Measurements from ENCODE around the gene SHC2.

GRCh38 chr19:406135-406781 lies 54.6 kb downstream of the SHC2 start:
- no peak for TF ChIP-seq POLR2A (IDR thresholded peaks at IDR 0.05; ENCODE audit: low read depth, low read length)
- TF ChIP-seq POLR2AphosphoS5 (IDR thresholded peaks at IDR 0.05; ENCODE audit: low read depth, low read length) = no peak
- no peak for TF ChIP-seq TAF1 (IDR thresholded peaks at IDR 0.05; ENCODE audit: low read depth, low read length)
- no peak for TF ChIP-seq SPI1 (IDR thresholded peaks at IDR 0.05; ENCODE audit: low read depth, low read length)
- no peak for TF ChIP-seq POU2F2 (IDR thresholded peaks at IDR 0.05; ENCODE audit: low read depth, low read length)
- no peak for TF ChIP-seq PAX5 (IDR thresholded peaks at IDR 0.05; ENCODE audit: insufficient read depth, low read length, severe bottlenecking)

Data from GM12891 (cell line).